GM11168 (cell line): ENCODE results near the gene SMAGP.
"Not testable (repeated sequence)": the region's sequence is repeated elsewhere in the genome, so short reads cannot be mapped to it uniquely, and the experiment has no call there.

Source experiments
- in situ Hi-C: fragments of 300-500 bp; cut with MboI; formaldehyde crosslinking; loops from one replicate; pipeline ENCODE4 v1.12.0; 2022; ENCODE audit warnings: low sequenced_read_pairs; ENCODE audit not compliant: unreplicated experiment

The SMAGP gene

GRCh38 chr12:51270067-51270950 is at the start of gene SMAGP:
TSS of gene SMAGP (minus strand) at chr12:51270415. CDS start at chr12:51269278, 1,137 bp downstream.
- in situ Hi-C loops = no loop called here

- in situ Hi-C loops = no loop called here
Observed at GRCh38 chr12:51318846-51319599, 48.8 kb upstream of the SMAGP start.

- in situ Hi-C loops = not testable (repeated sequence)
Observed at GRCh38 chr12:51318057-51318806, 48.0 kb upstream of the SMAGP start.

GRCh38 chr12:51311389-51311788 is 41.2 kb upstream of the SMAGP start:
- in situ Hi-C loops = no loop called here

GRCh38 chr12:51307655-51308593 is 37.7 kb upstream of the SMAGP start:
- in situ Hi-C loops = no loop called here

GRCh38 chr12:51306507-51306906 is 36.3 kb upstream of the SMAGP start:
- in situ Hi-C loops = no loop called here

GRCh38 chr12:51300768-51301167 is 30.6 kb upstream of the SMAGP start:
- in situ Hi-C loops = not testable (repeated sequence)

GRCh38 chr12:51295651-51296050 is 25.4 kb upstream of the SMAGP start:
- in situ Hi-C loops = no loop called here

GRCh38 chr12:51294097-51294496 is 23.9 kb upstream of the SMAGP start:
- in situ Hi-C loops = not testable (repeated sequence)

- in situ Hi-C loops = no loop called here
Observed at GRCh38 chr12:51293696-51294095, 23.5 kb upstream of the SMAGP start.

GRCh38 chr12:51291603-51292513 is 21.6 kb upstream of the SMAGP start:
- in situ Hi-C loops = not testable (repeated sequence)

GRCh38 chr12:51285843-51286242 is 15.6 kb upstream of the SMAGP start:
- in situ Hi-C loops = no loop called here

- in situ Hi-C loops = no loop called here
Observed at GRCh38 chr12:51281202-51281924, 11.1 kb upstream of the SMAGP start.

GRCh38 chr12:51275088-51275487 is 4.9 kb upstream of the SMAGP start:
- in situ Hi-C loops = loop anchor here (5.0 kb wide), 1 partner anchor 57 kb away; no protein-coding TSS in a partner anchor

GRCh38 chr12:51272810-51273209 is 2.6 kb upstream of the SMAGP start:
- in situ Hi-C loops = not testable (repeated sequence)

GRCh38 chr12:51270951-51271518 is 820 bp upstream of the SMAGP start:
- in situ Hi-C loops = no loop called here
